Measurements from ENCODE around the gene ATP9B.
"Not testable (repeated sequence)": the region's sequence is repeated elsewhere in the genome, so short reads cannot be mapped to it uniquely, and the experiment has no call there.

The ATP9B gene

DNA sequence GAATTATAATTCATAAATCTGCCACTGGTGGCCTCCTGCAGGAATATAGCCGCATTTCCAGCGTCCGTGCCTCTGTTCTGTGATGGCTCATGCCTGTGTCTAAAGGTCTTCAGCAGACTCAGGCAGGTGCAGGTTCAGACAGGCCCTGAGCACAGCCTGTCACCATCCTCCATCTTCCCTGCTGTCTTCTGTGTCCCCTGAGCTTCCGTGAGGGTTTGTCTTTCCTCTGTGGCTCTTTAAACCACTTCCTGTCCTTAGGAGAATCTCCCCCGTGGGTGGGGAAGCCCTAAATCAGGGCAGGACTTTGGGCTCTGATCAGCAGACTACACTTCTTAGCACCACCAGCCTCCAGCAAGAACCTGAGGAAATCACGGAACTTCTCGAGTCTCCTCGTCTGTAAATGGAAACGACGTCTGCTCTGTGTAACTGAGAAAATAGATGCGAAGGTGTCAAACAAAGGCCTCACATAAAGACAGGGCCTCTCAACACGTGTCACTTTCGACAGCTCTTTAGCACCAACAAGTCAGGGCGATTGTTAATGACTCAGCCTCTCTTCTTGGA lies 302.4 kb downstream of the ATP9B start:
- TF ChIP-seq ZFX (IDR thresholded peaks at IDR 0.05), result no peak
- TF ChIP-seq, protein P1, sequence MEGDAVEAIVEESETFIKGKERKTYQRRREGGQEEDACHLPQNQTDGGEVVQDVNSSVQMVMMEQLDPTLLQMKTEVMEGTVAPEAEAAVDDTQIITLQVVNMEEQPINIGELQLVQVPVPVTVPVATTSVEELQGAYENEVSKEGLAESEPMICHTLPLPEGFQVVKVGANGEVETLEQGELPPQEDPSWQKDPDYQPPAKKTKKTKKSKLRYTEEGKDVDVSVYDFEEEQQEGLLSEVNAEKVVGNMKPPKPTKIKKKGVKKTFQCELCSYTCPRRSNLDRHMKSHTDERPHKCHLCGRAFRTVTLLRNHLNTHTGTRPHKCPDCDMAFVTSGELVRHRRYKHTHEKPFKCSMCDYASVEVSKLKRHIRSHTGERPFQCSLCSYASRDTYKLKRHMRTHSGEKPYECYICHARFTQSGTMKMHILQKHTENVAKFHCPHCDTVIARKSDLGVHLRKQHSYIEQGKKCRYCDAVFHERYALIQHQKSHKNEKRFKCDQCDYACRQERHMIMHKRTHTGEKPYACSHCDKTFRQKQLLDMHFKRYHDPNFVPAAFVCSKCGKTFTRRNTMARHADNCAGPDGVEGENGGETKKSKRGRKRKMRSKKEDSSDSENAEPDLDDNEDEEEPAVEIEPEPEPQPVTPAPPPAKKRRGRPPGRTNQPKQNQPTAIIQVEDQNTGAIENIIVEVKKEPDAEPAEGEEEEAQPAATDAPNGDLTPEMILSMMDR (conservative IDR thresholded peaks at IDR 0.05), result no peak
- no peak overlapping the region for H3K27ac ChIP-seq

DNA sequence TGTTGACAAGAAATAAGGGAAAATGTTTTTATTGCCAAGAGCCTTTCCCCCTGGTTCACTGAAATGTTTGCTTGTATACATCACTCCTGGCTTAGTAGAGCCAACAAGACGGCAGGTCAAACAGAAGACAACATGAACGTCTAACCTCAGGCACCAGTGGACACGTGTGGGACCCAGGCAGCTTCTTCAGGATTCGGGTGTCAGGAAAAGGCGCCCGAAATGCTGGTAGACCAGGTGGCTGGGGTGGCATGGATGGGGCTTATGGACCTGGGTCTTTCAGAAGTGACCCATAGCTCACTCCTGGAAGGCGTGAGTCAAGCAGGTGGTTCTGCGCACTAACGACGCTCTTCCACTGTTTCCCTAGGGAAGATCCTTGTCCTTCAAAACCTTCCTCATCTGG lies 303.3 kb downstream of the ATP9B start:
- TF ChIP-seq ZFX (IDR thresholded peaks at IDR 0.05), result no peak
- TF ChIP-seq, protein P1 (conservative IDR thresholded peaks at IDR 0.05), result no peak
- no peak overlapping the region for H3K27ac ChIP-seq

DNA sequence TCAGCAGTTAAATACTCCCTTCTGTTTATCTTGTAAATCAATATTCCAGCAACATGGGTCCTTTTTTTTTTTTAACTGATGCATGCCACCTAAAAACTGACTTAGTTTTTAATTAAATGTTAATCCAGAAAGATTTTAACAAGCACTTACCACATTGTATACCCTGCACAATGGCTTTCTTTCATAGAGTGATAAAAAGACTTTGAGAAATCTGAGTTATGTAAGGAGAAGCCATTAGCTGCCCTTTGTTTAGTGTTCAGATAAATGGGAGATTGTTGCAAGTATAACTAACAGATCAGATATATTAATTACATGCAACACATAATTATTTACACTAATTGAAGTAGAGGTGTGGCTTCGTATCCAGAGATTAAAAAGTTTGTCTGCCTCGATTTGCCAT lies 303.8 kb downstream of the ATP9B start:
- no peak overlapping the region for H3K27ac ChIP-seq
- no peak for TF ChIP-seq ZFX (IDR thresholded peaks at IDR 0.05)
- TF ChIP-seq, protein P1 (conservative IDR thresholded peaks at IDR 0.05), result no peak

DNA sequence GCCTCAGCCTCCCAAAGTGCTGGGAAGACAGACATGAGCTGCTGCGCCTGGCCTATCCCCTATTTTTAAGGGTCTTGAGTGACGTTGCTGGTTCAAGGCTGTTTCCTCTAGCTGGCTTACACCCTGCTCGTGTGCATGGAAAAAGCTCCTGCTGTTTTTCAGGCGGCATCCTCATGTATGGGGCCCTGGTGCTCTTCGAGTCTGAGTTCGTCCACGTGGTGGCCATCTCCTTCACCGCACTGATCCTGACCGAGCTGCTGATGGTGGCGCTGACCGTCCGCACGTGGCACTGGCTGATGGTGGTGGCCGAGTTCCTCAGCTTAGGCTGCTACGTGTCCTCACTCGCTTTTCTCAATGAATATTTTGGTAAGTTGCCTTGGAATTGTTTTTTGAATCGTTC lies 304.5 kb downstream of the ATP9B start:
- TF ChIP-seq, protein P1 (conservative IDR thresholded peaks at IDR 0.05), result no peak
- TF ChIP-seq ZFX (IDR thresholded peaks at IDR 0.05), result no peak
- H3K27ac ChIP-seq, result no peak overlapping the region

DNA sequence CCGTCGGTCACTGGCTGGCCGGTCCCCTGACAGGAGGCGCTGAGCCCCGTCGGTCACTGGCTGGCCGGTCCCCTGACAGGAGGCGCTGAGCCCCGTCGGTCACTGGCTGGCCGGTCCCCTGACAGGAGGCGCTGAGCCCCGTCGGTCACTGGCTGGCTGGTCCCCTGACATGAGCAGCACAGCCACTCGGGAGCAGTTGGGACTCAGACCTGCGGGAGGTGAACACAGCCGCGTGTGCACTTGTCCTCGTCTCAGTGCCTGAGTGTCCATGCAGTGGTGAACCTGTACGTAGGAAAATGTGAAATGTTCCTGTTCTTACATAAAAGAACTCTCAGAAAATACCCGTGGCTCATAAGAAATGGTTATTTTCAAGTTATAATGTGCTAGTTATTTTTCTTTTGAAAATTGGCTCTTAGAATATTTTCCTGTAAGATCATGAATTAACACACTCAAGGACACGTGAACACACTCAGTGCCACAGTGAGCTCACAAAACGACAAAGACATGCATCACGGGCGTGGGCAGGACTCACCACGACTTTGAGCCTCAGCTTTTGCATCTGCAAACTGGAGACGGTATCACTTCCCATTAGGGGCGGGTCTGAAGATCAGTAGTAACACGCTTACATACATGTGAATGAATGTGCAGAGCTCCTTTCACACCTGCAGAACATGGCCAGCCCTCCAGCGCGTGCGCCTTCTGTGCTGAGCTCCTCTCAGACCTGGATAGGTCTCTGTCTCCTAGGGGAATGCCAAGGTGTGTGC lies 305.4 kb downstream of the ATP9B start:
- no peak overlapping the region for H3K27ac ChIP-seq
- no peak for TF ChIP-seq ZFX (IDR thresholded peaks at IDR 0.05)
- TF ChIP-seq, protein P1 (conservative IDR thresholded peaks at IDR 0.05), result no peak

GRCh38 chr18:79375441-79376154 lies 306.4 kb downstream of the ATP9B start:
- no peak overlapping the region for H3K27ac ChIP-seq
- TF ChIP-seq ZFX (IDR thresholded peaks at IDR 0.05), result no peak
- TF ChIP-seq, protein P1 (conservative IDR thresholded peaks at IDR 0.05), result no peak

- not testable (repeated sequence) for H3K27ac ChIP-seq
Observed at GRCh38 chr18:79376661-79377060, 307.5 kb downstream of the ATP9B start.
